GM21528 (cell line): ENCODE measurements around the gene SCN7A.

Experiments
- ATAC-seq: cut with Tn5 transposase; IDR thresholded peaks from one replicate; pipeline ENCODE4 v1.9.1; 2021; ENCODE audit warnings: mild to moderate bottlenecking, moderate library complexity; ENCODE audit not compliant: unreplicated experiment, low FRiP score

The SCN7A gene

DNA sequence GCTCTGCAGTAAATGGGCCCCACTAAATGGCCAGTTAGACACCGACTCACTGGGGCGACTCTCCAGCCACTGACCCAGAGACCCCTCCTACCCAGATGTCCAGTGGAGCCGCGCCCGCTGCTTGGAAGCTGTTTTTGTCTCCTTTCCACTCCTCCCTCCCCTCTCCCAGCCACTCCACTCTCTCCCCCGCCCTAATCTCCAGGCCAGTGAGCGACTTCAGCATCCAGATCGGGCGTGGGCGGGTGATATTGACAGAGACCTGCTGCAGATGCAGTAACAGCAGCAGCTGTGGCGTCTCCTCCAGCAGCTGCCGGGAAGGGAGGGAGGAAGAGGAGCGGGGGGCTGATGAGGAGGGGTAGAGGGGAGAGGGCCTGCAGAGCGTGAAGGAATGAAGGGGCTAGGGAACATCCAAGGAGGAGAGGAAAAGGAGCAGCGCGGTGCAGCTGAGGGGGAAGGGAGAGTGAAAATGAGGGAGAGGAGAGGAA, at the start of gene SCN7A:
SCN7A (minus strand) TSS at position 110 of the 485 bp plus-strand sequence. CDS start 16,553 bp downstream, outside the sequence.
- ATAC-seq: no peak

DNA sequence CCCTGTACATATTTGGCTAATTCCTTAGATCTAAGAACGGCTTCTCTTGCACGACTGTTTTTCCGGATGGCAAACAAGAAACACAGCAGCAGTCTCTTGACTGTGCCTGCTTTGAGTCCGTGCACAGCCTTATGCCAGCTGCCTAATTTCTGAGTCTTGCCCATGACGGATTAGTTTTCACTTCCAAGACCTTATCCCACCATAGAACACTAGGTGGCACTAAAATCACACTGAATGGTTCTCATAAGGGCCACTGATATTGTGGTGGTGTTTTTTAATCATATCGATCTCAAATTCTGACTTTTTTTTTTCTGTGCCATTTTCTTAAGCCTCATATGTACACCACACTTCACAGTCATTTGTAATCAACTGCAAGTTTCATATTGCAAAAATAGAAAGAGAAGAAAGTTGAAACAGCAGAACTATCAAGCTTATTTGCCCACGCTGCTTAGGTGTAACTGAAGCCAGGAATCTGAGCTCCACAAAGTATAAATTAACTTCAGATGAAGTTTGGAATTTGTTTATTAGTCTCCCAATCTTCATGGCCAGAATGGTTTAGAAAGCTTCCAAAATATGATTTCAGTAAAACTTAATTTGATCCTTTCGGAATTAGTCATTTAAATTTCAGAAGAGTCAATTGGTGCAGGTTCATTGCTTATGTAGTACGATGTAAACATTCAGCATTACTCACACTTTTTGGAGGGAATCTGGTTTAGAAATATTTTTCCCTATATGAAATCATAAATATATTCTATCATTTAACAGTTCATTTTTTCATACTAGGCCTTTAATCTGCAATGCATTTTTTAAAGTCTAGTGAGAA, 45.5 kb upstream of the SCN7A start:
- peak; percentile 97 for ATAC-seq

GRCh38 chr2:166536111-166536510, 42.1 kb upstream of the SCN7A start:
- no peak for ATAC-seq

- no peak for ATAC-seq
Measured at GRCh38 chr2:166521155-166521554, 27.1 kb upstream of the SCN7A start.

DNA sequence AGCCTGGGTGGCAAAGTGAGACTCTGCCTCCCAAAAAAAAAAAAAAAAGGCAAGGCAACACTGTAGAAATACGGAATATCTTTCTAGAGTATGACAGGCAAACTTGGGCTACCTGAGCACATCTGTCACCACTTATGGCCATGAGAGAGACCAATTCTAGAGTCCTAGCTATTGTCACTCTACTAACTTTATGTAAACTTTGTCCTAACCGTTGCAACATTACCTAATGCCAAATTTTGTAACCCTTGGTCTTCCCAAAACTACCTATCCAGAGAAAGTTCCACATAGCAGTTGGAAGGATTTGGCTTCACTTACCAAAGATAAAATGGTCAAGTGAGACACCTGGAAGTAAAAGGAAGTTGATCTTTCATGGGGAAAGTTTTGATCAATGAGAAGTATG, 26.6 kb upstream of the SCN7A start:
- ATAC-seq: no peak

DNA sequence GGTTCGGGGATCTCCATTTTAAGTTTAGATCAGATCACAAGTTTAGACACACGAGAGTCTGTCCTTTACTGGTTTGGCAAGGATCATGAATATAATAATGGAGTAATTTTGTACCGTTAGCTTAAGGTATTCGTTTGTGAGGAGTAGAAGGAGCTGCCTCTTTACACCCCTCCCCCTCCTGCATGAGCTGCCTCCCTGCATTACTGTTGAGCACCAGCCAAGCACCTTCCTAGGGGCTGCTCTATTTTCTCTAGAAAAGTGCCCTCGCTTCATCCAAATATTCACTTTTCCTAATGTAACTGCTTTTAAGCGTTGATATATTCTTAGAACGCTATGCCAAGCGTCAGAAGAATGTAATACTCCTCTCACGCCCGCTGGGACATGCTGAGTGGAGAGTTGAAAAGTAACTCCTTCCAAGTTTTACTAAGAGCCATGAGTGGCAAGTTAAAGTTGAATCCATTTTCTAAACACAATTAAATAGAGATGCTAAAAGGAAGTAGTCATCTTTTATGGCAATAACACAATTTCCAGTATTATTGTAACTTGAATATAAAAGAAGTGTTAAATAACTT, 25.4 kb upstream of the SCN7A start:
- no peak for ATAC-seq

GRCh38 chr2:166518634-166519390, 24.8 kb upstream of the SCN7A start:
- ATAC-seq: no peak

DNA sequence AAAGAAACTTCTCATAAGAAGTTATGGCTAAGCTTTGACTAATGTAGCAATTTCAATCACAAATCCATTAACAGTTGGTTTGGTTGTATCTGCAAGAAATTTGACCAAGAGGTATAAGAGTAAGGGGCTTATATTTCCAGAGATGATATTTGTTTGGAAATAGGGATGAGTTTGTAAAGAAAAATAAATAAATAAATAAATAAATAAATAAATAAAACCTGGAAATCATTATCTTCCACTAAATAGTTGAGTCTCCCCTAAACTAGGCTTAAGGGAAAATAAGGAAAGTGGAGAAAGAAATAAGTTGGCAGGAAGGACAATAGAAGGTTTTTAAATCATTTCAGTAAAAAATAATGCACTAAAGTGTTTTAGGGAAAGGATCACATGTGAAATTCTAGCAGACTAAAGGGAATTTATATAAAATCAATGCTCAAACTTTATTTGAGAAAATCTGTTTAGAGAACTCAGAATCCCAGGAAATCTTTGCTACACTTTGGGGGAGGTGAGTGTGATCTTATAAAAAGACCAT, 23.5 kb upstream of the SCN7A start:
- no peak for ATAC-seq

DNA sequence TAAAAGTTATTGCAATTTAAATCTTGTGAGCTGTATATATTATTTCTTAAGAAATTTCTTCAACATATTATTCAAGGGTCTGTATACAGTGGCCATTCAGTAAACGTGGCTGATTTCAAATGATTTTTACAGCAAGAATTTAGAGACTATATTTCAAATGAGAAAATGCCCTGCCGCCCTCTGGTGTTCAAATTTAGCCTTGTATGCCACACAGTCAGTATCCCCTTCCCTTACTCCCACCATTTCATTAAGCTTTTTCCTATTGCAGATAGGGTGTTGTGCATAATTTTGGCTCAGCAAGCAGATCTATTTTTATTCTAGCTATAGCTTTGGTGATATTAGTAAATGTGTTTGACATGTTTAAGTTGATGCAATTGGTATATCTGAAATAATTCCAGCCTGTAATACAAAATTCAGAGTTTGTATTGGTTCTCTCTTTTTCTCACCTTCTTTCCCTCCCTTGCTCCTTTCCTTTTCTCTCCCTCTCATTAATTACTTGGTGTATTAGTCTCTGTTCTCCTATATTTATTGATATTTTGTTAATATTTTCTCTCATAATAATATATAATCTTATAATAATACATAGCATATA, 22.8 kb upstream of the SCN7A start:
- no peak for ATAC-seq

GRCh38 chr2:166513952-166514351, 19.9 kb upstream of the SCN7A start:
- no peak for ATAC-seq

GRCh38 chr2:166499281-166499680, 5.2 kb upstream of the SCN7A start:
- no peak for ATAC-seq

DNA sequence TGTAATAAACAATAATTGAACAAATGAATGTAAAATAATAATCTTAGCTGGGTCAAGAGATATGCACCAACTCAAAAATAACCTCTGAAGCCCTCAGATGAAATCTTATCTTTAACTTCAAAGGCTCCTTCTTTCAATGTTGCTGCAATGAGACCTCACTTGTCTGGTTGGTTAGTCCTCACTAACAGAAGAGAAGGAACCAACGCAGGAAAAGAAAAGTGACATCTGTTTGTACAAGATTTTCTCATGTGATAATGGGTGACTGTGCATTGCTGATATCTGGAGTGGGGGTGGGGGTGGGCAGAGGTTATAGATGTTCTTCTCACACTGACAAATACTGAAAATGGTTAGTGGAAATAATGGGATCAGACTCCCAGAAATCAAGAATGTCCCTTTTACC, 2.6 kb downstream of the SCN7A start:
- no peak for ATAC-seq

DNA sequence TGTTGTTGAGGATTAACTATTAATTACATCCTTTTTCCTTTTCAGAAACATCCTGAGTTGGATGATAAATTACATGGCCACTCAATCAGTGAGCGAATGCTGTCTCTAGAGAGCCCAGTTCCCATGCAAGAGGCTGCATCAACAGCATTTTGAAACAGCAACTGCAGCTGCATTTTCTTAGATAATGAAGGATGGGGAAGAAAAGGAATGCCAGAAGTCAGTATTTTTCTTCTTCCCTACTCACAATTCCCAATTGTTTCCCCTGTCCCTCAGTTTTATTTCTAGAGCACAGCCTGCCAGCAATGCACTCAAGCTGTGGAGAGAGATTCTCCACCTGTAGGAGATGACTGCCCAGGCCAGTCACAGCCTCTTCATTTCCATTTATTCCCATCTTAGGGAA, 6.9 kb downstream of the SCN7A start:
- no peak for ATAC-seq

GRCh38 chr2:166485558-166486178, 8.4 kb downstream of the SCN7A start:
- no peak for ATAC-seq

DNA sequence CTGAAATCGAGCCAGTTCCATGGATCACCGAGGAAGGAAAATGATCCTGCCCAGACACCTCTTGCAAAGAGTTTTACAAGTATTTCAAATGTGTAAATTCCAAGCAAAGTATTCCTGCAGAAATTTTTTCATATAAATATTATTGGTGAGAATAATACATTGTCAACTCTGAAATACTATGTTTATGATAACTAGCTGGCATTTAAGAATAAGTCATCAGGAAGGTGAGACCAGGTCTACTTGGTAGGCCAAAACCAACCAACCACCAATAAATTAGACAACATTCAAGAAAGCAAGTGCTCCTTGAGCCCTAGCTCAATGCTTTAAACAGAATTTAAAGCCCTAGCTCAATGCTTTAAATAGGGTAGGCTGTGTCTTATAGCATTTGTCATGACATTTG, 21.7 kb downstream of the SCN7A start:
- ATAC-seq: no peak

- ATAC-seq: no peak
Measured at GRCh38 chr2:166468124-166469024, 25.7 kb downstream of the SCN7A start.

GRCh38 chr2:166464187-166464586, 29.9 kb downstream of the SCN7A start:
- ATAC-seq: no peak

GRCh38 chr2:166463640-166464039, 30.4 kb downstream of the SCN7A start:
- no peak for ATAC-seq

DNA sequence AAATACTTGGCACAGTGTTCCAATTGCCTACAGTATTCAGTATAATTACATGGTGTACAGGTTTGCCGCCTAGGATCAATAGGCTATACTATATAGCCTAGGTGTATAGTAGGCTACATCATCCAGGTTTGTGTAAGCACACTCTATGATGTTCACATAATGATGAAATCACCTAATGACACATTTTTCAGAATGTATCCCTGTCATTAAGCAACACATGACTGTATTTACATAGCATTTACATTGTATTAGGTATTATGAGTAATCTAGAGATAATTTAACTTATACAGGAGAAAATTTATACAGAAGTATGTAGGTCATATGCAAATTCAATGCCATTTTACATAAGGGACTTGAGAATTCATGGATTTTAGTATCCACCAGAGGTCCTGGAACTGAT, 35.4 kb downstream of the SCN7A start:
- no peak for ATAC-seq
